ENCODE data around the gene TADA1. TPM values are rescaled to one million over a fixed set of nuclear protein-coding genes. Genes with fewer than 3 reads are reported as not detected.

TADA1 gene
- polyA plus RNA-seq, 2 of the 4 experiments (the other 2 are of a cell fraction), result 11.4 to 25.6 TPM

DNA sequence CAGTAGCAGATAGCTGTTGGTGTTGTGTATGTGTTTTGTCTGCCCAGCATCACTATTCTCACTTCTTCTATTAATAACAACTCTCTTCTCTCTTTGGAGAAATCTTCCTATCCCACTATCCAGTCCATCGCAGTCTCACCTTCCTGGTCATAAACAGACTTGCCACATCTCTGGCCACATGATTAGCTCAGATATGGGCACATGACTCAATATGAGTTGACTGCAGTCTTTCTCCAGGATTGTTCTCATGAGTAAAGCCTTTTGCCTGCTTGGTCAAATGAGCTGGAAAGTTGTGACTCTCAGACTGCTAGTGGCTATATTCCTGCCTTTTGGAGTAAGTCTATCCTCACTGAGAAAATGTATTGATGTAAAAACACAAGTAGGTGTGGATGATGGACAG, 32.9 kb upstream of the TADA1 start:
- FAIRE-seq, result no peak
- ChIA-PET CTCF (interaction anchor here (0.6 to 22.2 kb wide), 8 partner anchors 9 to 823 kb away, joined by 3 to 534 read pairs (median 18); no protein-coding TSS in a partner anchor), POLR2A (interaction anchor here (0.6 kb wide), 1 partner anchor 265 kb away, joined by 3 read pairs; no protein-coding TSS in a partner anchor)
- WGBS (ENCODE audit: missing lambda C conversion rate), result 77% methylated on average over 1 of the region's 1 CpG
- no peak for ATAC-seq
- DNase-seq (ENCODE audit: low read depth in 1 of 2, low spot score in 1 of 2), result no peak
- Histone ChIP-seq H3K9me3 (peaks cover 11% of the 10 kb centered on the region), H3K4me3 (no peak overlapping the region), H3K4me2 (no peak overlapping the region), H3K4me1 (no peaks in the 10 kb centered on the region), H3K27ac (no peak overlapping the region)
- TF ChIP-seq RCOR1 (IDR thresholded peaks at IDR 0.05; ENCODE audit: low read depth, low read length) (no peak), NPAS2 (CRISPR knock-in tag; IDR thresholded peaks at IDR 0.05; ENCODE audit: borderline replicate concordance) (no peak), BHLHE40 (IDR thresholded peaks at IDR 0.05; ENCODE audit: low read depth, low read length) (no peak), CEBPB (IDR thresholded peaks at IDR 0.05) (no peak), TFCP2L1 (CRISPR knock-in tag; IDR thresholded peaks at IDR 0.05) (no peak), KDM1A (IDR thresholded peaks at IDR 0.05; ENCODE audit: low read depth) (no peak), KDM5A (IDR thresholded peaks at IDR 0.05) (no peak), RAD21 (conservative IDR thresholded peaks at IDR 0.05 in 1 of 2, IDR thresholded peaks at IDR 0.05 in 1 of 2) (no peak), ZC3H11A (IDR thresholded peaks at IDR 0.05) (no peak), MYC (IDR thresholded peaks at IDR 0.05; ENCODE audit: borderline replicate concordance, low read length) (no peak), FOXS1 (CRISPR knock-in tag; IDR thresholded peaks at IDR 0.05) (no peak), RARB (CRISPR knock-in tag; IDR thresholded peaks at IDR 0.05) (no peak), ZSCAN20 (CRISPR knock-in tag; IDR thresholded peaks at IDR 0.05) (no peak), PHF8 (IDR thresholded peaks at IDR 0.05; ENCODE audit: borderline replicate concordance, low read depth) (no peak)
- TF ChIP-seq, protein P1, sequence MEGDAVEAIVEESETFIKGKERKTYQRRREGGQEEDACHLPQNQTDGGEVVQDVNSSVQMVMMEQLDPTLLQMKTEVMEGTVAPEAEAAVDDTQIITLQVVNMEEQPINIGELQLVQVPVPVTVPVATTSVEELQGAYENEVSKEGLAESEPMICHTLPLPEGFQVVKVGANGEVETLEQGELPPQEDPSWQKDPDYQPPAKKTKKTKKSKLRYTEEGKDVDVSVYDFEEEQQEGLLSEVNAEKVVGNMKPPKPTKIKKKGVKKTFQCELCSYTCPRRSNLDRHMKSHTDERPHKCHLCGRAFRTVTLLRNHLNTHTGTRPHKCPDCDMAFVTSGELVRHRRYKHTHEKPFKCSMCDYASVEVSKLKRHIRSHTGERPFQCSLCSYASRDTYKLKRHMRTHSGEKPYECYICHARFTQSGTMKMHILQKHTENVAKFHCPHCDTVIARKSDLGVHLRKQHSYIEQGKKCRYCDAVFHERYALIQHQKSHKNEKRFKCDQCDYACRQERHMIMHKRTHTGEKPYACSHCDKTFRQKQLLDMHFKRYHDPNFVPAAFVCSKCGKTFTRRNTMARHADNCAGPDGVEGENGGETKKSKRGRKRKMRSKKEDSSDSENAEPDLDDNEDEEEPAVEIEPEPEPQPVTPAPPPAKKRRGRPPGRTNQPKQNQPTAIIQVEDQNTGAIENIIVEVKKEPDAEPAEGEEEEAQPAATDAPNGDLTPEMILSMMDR (IDR thresholded peaks at IDR 0.05), result no peak
- TF ChIP-seq, protein P2, sequence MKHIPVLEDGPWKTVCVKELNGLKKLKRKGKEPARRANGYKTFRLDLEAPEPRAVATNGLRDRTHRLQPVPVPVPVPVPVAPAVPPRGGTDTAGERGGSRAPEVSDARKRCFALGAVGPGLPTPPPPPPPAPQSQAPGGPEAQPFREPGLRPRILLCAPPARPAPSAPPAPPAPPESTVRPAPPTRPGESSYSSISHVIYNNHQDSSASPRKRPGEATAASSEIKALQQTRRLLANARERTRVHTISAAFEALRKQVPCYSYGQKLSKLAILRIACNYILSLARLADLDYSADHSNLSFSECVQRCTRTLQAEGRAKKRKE (CRISPR knock-in tag; IDR thresholded peaks at IDR 0.05; ENCODE audit: low read depth), result no peak

DNA sequence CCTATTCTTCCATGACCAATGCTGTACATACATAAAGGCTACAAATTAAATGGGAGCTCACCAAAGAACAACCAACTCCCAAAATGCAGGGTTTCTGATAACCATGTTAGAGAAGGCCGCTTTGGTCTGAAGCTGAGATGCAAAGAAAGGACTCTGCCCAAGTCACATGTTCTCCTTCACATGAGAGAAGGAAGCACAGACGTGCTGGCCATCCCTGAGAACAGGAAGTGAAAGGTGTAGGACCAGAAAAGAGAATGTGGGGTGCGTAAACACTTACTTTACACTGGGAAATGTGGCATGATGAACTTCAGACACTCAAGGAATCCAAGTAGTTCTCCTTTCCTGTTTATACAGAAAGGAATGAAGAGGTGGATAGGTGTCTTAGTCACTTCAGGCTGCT, 31.7 kb upstream of the TADA1 start:
- no peak overlapping the region for H3K4me3 ChIP-seq
- ChIA-PET CTCF (interaction anchor here (3.5 to 22.2 kb wide), 2 partner anchors 8 to 151 kb away, joined by 34 to 534 read pairs; no protein-coding TSS in a partner anchor), POLR2A (no interaction called here)
- ATAC-seq (no peak), FAIRE-seq (no peak), DNase-seq (ENCODE audit: low read depth in 1 of 2, low spot score in 1 of 2) (no peak)
- 40% methylated on average over 3 of the region's 3 CpGs for WGBS (ENCODE audit: missing lambda C conversion rate)
- no peak for TF ChIP-seq MAZ (IDR thresholded peaks at IDR 0.05; ENCODE audit: borderline replicate concordance, low read depth, low read length)
- TF ChIP-seq EHF (CRISPR knock-in tag; IDR thresholded peaks at IDR 0.05), result no peak
- TF ChIP-seq, protein P3, sequence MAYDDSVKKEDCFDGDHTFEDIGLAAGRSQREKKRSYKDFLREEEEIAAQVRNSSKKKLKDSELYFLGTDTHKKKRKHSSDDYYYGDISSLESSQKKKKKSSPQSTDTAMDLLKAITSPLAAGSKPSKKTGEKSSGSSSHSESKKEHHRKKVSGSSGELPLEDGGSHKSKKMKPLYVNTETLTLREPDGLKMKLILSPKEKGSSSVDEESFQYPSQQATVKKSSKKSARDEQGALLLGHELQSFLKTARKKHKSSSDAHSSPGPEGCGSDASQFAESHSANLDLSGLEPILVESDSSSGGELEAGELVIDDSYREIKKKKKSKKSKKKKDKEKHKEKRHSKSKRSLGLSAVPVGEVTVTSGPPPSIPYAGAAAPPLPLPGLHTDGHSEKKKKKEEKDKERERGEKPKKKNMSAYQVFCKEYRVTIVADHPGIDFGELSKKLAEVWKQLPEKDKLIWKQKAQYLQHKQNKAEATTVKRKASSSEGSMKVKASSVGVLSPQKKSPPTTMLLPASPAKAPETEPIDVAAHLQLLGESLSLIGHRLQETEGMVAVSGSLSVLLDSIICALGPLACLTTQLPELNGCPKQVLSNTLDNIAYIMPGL (CRISPR knock-in tag; IDR thresholded peaks at IDR 0.05; ENCODE audit: borderline replicate concordance), result no peak
- TF ChIP-seq, protein P4, sequence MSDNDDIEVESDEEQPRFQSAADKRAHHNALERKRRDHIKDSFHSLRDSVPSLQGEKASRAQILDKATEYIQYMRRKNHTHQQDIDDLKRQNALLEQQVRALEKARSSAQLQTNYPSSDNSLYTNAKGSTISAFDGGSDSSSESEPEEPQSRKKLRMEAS (IDR thresholded peaks at IDR 0.05), result no peak
- TF ChIP-seq MYC (IDR thresholded peaks at IDR 0.05; ENCODE audit: borderline replicate concordance, low read length), result no peak
- TF ChIP-seq SMC3 (IDR thresholded peaks at IDR 0.05), result no peak
- TF ChIP-seq FOSL2 (IDR thresholded peaks at IDR 0.05), result no peak
- TF ChIP-seq FOSL2 (CRISPR knock-in tag; IDR thresholded peaks at IDR 0.05), result no peak
- TF ChIP-seq BHLHE40 (IDR thresholded peaks at IDR 0.05; ENCODE audit: low read depth, low read length), result no peak
- TF ChIP-seq, protein P5, sequence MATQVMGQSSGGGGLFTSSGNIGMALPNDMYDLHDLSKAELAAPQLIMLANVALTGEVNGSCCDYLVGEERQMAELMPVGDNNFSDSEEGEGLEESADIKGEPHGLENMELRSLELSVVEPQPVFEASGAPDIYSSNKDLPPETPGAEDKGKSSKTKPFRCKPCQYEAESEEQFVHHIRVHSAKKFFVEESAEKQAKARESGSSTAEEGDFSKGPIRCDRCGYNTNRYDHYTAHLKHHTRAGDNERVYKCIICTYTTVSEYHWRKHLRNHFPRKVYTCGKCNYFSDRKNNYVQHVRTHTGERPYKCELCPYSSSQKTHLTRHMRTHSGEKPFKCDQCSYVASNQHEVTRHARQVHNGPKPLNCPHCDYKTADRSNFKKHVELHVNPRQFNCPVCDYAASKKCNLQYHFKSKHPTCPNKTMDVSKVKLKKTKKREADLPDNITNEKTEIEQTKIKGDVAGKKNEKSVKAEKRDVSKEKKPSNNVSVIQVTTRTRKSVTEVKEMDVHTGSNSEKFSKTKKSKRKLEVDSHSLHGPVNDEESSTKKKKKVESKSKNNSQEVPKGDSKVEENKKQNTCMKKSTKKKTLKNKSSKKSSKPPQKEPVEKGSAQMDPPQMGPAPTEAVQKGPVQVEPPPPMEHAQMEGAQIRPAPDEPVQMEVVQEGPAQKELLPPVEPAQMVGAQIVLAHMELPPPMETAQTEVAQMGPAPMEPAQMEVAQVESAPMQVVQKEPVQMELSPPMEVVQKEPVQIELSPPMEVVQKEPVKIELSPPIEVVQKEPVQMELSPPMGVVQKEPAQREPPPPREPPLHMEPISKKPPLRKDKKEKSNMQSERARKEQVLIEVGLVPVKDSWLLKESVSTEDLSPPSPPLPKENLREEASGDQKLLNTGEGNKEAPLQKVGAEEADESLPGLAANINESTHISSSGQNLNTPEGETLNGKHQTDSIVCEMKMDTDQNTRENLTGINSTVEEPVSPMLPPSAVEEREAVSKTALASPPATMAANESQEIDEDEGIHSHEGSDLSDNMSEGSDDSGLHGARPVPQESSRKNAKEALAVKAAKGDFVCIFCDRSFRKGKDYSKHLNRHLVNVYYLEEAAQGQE (IDR thresholded peaks at IDR 0.05), result no peak
- no peak for TF ChIP-seq ESRRA (IDR thresholded peaks at IDR 0.05; ENCODE audit: borderline replicate concordance, low read length)
- TF ChIP-seq, protein P1 (IDR thresholded peaks at IDR 0.05), result no peak
- TF ChIP-seq CEBPB (IDR thresholded peaks at IDR 0.05), result no peak
- no peaks in the 10 kb centered on the region for H3K4me1 ChIP-seq
- no peak overlapping the region for H3K4me2 ChIP-seq
- H3K27ac ChIP-seq, result no peak overlapping the region
- H3K9me3 ChIP-seq, result peaks cover 11% of the 10 kb centered on the region
